HL-60/S4 (cell line): Measurements from ENCODE around the gene ATIC.
"Not testable (repeated sequence)": the region's sequence is repeated elsewhere in the genome, so short reads cannot be mapped to it uniquely, and the experiment has no call there.

ENCODE experiments used
- in situ Hi-C: fragments of 300-500 bp; cut with MboI; formaldehyde crosslinking; loops from 2 replicates; pipeline ENCODE4 v1.14.3; 2022; ENCODE audit warnings: low sequenced_read_pairs

Gene ATIC

DNA sequence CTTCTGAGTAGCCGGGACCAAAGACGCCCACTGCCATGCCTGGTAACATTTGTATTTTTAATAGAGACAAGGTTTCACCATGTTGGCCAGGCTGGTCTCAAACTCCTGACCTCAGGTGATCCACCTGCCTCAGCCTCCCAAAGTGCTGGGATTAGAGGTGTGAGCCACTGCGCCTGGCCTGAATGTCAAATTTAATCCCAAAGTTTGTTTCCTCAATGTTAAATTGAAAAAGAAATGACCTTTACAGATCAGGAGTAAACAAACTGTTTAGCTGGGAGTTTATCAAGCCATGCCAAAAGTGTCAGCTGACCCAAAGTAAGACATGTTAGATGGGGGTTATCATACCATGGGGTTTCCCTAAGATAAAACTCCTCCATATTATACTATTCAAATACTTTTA lies 48.2 kb downstream of the ATIC start:
- in situ Hi-C loops = not testable (repeated sequence)

DNA sequence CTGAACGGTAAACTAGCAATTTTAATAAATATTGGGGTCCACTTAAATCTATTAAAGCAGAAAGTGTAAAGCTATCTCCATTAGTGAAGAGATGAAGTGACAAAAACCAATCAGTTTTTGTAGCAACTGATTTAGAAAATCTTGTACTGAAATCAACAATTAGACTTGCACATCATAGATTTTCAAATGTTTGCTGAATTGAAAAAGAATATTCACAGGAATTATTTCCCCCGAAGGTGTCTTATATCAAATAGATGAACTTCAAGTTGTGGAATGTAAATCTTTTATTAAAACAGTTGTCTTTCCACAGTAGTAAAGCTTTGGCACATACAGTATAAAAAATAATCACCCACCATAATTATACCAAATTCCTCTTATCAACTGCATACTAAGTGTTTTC lies 48.7 kb downstream of the ATIC start:
- in situ Hi-C loops = no loop called here

DNA sequence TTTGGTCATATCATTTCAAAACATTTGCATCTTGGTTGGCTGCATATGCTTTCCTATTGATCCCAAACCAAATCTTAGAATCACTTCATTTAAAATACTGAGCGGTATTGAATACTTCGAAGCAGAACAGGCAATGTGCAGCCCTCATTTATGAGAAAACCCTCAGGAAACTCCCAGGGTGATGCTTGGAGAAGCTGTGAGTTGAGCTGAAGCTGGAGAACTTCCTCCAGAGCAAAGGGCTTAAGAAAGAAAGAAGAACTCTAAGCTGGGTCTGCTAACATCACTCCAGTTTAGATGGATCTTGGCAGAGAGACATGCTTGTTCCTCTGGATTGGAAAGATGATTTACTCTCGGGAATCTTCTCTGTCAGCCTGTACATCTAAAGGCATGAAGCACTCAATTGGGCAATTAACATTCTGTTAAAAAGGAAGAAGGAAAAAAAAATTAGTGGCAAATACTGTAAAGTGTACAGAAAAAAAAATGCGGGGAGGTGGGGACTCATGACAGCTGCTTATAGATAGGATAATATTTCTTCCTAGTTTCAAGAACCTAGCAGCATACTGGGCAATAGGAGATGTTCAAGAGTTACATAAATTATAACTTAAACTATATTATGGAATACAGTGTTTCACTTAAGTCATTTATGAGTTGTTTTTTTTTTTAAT lies 49.5 kb downstream of the ATIC start:
- in situ Hi-C loops = no loop called here

DNA sequence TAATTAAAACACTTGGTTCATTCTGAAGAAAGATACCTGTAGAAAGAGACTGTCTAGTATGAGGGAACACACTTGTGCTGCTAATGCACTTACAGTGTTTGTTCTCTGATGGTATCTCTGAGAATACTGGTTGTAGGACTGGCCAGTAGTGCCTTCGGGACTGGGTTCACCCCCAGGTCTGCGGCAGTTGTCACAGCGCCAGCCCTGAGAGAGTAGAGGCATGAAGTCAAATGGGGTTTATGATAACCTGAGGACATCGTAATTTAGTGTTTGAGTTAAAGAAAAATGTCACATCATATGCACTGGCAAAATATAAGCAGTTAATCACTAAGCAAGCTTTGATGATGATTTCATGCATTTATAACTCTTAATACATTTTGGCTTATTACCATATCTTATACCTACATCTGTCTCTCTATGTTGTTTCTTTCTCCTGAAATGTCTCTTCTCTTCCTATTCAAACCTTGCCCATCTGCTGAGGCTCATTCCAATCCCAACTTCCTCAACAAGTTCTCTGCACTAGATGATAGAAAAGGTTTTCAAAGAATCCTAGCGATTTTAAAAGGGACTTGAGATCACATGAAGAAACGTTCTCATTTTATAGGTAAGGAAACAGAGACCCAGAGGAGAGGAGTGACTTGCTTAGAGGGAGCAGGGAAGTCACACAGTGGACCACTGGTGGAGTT lies 50.2 kb downstream of the ATIC start:
- in situ Hi-C loops = no loop called here

DNA sequence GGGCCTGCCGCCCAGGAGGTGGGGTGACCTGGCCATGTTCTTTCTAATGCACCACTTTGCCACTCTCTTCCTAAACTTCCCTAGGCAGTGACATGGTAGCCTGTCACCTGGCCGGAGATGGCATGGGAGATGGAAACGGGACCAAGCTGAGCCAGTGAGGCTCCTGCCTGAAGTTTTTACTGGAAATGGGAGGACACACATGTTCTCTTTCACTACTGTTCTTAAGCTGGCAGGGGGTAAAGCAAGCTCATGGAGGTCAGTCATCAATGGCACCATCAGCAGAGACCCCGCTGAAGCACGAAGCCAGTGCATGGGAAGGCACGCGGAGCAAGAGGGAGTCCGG lies 50.7 kb downstream of the ATIC start:
- in situ Hi-C loops = no loop called here

DNA sequence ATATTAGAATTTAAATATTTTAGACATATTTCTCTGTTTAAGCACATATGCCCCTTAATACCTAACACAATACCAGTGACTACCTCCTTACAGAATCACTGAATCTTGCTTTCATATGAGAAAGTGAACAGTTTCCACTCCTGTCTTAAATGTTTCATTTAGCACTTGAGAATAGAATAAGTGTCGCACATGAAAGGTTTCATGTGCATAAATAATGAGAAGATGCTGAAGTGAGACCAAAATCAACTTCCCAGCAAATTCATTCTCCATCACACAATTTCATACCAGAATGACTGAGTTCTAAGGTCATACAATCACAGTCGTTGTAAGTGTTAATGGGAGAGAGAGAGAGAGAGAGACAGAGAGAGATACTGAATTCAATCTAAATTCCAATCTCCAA lies 51.2 kb downstream of the ATIC start:
- in situ Hi-C loops = no loop called here

DNA sequence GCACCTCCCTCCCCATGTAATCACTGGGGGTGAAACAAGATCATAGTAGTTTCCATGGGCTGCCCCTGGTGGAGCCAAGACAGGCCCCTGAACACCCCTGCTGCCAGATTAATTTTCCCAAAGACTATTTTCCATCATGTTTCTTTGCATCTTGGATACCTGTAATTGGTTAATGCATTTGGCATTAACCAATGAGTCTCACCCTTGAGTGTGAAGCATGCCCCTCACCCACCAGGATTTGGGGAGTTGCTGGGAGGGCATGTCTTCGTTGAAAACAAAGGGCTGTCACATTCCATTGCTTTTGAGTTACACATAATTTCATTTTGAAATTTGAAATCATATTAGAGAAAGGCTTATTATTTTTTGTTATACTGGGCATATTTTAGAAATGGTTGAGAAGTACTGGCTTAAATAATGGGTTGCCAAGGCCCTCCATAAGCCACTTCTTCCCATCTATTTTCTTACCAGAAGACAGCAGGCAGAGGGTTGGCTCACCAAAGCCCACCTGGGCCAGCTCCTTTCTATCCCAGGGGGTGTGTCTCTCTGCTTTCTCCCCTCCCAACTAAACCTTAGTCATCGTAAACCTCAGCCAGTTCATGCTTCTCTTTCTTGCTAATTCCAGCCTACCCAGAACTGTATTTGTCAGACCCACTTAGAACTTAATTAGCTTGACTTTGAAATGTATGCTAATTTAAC lies 51.8 kb downstream of the ATIC start:
- in situ Hi-C loops = no loop called here

DNA sequence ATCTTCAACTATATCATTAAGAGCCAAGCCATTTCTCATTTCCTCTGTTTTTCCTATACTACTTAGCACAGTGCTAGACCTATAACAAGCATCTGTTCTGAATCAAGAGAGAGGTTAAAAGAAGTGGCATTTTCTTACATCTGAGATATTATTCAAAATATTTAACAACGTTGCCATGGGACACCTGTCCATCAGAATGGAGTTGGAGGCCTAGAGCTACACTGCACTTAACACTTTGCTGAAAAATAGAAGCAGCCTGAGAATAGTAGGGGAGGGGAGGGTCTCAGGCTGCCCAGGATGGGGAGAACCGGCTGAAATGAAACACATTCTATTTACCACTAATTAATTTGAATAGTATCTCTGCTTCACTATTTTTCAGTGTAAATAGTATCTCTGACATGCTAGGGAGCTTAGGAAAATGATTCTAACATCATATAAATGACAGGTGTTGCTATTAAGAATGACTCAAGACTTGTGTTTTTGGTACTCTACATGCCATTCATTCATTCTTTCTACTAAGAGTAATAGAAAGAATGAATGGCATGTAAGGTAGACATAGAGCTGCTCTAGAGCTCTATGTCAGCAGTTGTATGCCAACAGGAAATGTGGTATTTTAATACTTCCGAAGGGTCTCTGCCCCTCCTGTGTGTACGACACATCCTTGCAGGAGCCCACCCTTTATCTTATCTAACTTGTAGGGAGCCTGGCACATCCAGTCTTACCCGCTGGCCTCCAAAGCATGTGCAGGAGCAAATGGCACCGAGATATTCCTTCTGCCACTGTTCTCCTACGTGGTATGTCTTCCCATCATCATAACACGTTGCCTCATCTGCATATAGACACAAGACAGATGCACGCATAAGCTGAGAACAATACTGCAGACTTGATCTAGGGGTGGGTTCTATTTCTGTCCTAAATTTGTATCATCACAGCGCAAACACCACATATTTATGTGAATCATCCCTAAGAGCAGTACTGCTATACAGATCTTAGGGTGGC lies 52.6 kb downstream of the ATIC start:
- in situ Hi-C loops = no loop called here

DNA sequence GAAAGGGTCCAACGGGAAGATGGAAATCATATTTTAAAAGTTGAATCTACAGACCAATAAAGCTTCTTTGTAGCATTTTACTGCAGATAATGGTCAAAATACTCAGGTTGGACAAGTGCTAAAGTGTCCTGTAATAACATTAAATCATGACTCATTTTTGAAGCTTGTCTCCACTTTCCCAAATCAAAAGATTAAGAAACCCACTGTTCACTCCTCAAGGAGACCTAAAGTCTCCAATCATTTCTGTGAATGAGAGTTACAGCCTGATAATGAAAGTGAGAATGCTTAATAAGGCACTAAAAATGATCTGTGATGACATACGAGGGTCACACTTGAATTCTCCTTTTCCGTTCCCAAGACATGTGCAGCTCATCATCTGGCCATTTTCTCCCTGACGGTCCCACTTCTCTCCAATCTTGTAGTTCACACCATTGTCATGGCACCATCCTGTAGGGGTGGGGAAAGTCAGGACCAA lies 53.4 kb downstream of the ATIC start:
- in situ Hi-C loops = no loop called here

DNA sequence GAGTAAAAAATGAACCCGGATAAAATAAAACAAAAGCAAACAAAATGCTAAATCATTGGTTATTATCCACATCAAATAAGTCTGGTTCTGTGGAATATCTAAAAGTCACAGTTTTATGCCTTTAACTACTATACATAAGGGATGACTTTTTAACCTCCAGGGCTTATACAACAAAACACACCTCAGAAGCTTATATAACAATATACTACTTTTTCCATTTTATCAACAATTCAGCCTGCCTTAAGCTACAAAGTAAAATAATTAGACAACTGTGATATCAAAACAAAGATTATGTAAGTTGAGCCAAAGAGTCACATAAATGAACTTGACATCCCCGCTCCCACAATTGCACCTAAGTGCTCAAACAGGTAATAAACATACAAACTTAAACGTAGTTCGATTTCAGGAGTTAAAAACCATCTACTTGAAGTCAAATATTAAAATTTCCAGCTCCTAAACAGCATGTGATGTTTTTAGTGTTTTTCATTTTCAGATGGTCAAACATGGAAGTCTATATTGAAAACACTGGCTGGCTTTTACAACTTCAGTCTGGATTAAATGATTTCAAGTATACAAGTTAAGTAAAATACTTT lies 54.7 kb downstream of the ATIC start:
- in situ Hi-C loops = no loop called here

DNA sequence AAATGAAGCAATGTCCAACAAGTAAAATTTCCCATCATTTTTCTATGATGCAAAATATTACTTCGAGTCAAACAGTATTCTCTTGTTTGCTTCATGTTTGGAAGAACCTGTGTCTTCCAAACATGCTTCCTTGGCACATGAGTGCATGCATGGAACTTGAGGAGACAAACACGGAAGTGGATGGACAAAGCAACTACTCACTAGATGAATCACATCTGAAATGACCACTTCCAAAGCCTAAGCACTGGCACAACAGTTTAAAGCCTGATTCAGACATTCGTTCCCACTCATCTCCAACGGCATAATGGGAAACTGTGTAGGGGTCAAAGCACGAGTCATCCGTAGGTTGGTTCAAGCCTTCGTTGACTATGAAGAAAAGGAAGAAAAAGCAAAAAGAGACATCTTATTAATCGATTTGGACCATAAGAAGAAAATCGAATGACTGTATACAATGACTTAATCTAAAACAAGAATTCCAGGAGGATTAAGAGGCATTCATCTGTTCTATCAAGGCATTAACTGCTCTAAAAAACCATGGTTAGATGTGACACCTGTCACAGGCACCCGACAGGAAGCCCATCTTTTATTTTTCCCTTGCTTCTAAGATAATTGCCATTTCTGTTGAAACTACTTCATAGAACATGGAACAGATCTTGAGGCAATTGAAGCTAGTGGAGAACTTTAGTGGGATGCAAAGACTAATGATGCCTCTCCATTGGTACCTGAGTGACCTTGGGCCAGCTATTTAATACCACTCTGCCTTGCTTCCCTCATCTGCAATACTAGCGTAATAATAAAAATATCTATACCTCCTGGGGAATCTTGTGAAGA lies 56.0 kb downstream of the ATIC start:
- in situ Hi-C loops = no loop called here

DNA sequence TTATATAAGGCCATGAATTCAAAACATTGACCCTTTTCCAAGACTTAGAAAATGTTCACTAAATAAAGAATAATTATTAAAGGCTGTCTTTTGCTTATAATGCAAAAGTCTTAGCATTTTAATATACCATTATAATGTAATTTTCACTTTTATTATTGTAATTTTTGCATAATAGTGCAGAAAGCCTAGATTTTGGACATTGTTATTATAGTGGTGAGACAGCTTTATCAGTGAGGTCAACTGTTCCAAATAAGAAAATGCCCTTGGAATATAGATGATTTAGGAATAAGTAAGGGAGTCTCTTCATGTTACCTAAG lies 56.6 kb downstream of the ATIC start:
- in situ Hi-C loops = no loop called here

DNA sequence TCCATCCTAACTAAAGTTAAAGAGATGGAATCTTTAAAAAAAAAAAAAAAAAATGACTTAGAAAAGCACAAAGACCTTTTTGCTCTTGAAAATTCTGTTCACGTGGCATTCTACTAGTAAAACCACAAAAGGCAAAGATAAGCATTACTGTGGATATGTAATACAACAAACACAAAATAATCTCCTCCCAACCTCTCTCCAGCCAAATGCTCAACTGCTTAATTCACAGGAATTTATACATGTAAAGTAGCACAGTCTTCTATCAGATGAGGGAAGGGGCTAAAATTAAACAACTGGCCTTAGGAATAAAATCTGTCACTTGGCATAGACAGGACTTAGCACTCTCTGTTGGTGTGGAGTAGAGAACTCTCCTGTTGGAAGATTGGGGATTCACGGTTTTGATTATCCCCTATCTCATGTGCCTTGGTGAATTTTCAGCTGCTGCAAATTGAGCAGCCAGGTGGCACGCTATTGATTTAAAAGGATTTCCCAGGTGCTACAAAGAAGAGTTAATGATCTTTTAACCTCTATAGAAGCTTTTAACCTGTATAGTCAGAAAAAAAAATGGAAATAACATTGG lies 57.4 kb downstream of the ATIC start:
- in situ Hi-C loops = no loop called here

DNA sequence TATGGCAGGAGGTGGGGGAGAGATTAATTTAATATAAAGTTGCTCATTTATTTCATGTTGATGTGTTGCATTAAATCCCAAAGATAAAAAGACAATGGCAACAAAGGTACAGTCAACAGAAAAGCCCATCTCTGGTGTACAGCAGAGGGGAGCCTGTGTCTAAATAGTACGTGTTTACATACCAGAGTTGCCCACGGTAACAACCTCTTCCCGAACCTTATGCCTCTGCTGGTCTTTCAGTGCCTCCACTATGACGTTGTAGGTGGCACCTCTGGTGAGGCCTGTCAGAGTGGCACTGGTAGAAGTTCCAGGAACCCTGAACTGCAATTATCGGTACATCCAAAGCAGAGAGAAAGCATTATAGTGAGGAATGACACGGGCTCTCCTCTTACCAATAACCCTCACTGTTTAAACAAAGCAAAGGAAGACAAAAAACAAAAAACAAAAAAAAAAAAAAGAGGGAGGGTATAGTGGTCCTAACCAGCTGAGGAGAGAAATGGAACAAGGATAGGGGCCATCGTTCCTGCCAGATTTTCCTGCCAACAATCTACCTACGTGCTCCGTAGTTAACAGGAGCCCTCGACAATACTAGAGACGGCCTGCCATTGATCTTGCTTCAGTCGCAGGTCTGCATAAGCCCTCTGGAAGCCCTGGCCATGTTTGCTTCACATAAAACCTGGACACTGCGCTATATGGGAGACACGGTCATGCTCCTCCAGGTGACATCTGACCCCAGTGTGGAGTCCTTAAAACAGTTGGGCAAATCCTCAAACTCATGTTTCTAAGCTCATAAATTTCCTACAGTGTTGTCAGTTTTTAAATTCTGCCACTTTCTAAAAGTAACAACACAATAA lies 58.5 kb downstream of the ATIC start:
- in situ Hi-C loops = no loop called here

DNA sequence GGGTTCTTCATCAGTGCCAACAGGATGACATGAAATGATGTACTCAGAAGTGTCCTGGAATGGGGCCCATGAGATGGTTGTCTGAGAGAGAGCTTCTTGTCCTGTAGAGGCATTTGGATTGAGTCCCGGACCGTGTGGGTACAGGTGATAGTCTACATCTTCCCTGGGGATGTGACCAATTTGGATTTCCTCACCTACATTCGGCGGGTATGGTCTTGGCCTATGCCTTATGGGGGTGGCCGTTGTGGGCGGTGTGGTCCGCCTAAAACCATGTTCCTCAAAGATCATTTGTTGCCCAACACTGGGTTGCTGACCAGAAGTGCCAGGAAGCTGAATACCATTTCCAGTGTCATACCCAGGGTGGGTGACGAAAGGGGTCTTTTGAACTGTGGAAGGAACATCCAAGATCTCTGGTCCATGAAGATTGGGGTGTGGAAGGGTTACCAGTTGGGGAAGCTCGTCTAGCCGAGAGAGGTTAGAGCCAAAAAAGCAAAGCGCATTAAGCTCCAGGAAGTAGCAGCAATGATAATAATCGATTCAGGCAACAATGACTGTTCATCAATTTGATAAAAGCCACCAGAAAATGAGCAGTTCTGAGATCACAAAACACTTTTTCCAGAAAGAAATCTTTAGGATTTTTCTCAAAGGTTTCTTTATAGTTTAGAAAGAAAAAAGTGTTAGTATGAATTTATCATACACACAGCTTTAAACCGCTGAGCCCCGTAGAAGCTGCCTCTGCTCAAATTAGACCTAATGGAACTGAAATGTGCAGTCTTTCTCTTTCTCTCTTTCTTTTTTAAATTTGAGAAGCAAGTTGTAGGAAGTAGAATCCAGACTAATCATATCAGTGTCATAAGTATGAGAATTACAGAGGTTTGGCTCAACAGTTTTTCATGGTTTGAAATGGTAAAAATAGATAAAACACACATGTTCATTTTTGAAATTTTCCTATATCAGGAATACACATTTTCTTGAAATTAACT lies 60.3 kb downstream of the ATIC start:
- in situ Hi-C loops = no loop called here

DNA sequence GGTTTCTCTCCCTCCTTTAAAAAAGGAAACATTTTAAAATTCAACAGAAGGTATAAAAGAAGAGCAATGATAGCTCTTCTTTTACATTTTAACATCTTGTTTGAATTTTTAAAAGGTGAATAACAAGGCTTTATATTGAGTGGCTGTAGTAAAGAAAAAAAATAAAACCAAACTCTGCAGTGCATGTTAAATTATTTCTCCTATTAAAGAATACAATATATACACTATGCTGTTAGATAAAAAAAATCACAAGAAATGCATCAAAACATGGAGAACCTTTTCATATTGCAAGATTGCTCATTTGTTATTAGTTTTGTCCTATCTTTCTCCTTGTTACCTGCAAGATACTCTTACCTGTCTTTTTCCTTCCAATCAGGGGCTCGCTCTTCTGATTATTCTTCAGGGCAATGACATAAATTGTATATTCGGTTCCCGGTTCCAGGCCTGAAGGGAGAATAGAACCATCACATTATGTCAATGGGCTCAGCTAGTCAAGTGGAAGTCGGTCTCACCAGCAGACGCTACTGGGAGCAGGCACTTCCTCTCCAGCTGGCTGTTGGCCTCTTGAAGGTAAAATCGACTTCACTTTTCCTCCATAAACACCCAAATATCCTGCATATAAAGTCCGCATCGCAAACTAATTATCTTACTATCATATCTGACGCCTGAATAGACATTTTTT lies 61.2 kb downstream of the ATIC start:
- in situ Hi-C loops = no loop called here

DNA sequence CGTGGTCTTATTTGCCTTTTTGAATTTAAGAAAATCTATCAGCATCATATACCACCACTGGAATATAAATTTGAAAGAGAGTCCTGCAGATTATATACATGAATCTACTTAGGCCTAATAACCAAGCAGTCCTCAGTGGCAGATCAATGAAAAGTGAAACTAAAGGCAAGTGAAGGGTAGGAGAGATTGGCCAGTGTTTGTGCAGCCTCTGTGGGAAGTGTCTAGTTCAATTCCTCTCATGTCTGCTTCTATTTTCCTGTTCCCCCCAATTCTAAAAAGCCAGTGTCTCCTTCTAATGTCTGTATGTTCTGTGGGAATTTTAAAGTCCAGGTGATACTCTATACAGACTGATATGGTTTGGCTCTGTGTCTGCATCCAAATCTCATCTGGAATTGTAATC lies 62.1 kb downstream of the ATIC start:
- in situ Hi-C loops = no loop called here
